K562 (cell line): Measurements from ENCODE around the gene ROR2. TPM values are rescaled to one million over a fixed set of nuclear protein-coding genes. Genes with fewer than 3 reads are reported as not detected.

Source experiments
- DPF2 ChIP-seq: fragments of 450-650 bp; IDR thresholded peaks from 2 replicates; pipeline ENCODE4 v1.6.1; 2016
- EHMT2 ChIP-seq: fragments of 450-650 bp; IDR thresholded peaks from 2 replicates; pipeline ENCODE4 v1.6.1; 2018; ENCODE audit warnings: antibody characterized with exemption
- ETV5 ChIP-seq: sonication (generic); formaldehyde crosslinking; IDR thresholded peaks from 2 replicates; pipeline ENCODE4 v1.4.0; 2020; ENCODE audit warnings: low read depth, mild to moderate bottlenecking, missing genetic modification reagents
- FOXM1 ChIP-seq, 2 experiments: fragments of 450-650 bp in 1 of 2; sonication (generic) in 1 of 2; formaldehyde crosslinking in 1 of 2; IDR thresholded peaks; 2 replicates each; pipeline versions ENCODE4 v1.6.1 to v1.9.0; 2017 to 2022; ENCODE audit warnings: low read depth in 2 of 2, mild to moderate bottlenecking in 2 of 2, missing genetic modification reagents in 1 of 2, moderate library complexity in 1 of 2
- HSF4 ChIP-seq: fragments of 250-450 bp; sonication (Bioruptor Pico); IDR thresholded peaks from 2 replicates; pipeline ENCODE4 v2.1.2; 2022; ENCODE audit warnings: mild to moderate bottlenecking, moderate library complexity, borderline replicate concordance
- IRF1 ChIP-seq: sonication (generic); formaldehyde crosslinking; IDR thresholded peaks from 2 replicates; pipeline ENCODE4 v1.8.0; 2022; ENCODE audit warnings: missing genetic modification reagents, mild to moderate bottlenecking, borderline replicate concordance
- MCM5 ChIP-seq: fragments of 450-650 bp; IDR thresholded peaks from 2 replicates; pipeline ENCODE4 v1.6.1; 2016; ENCODE audit warnings: low read depth
- MTA1 ChIP-seq: fragments of 450-650 bp; IDR thresholded peaks from 2 replicates; pipeline ENCODE4 v1.6.1; 2017; ENCODE audit warnings: borderline replicate concordance
- NR2C1 ChIP-seq, 2 experiments: fragments of 450-650 bp; IDR thresholded peaks; 2 replicates each; pipeline ENCODE4 v1.6.1; 2017; ENCODE audit warnings: mild to moderate bottlenecking in 2 of 2, antibody characterized with exemption in 1 of 2, inconsistent platforms in 1 of 2, missing compliant biosample characterization in 1 of 2, missing genetic modification characterization in 1 of 2
- PHB2 ChIP-seq: fragments of 450-650 bp; IDR thresholded peaks from 2 replicates; pipeline ENCODE4 v1.6.1; 2017; ENCODE audit warnings: low read depth
- RBFOX2 ChIP-seq: fragments of 200-400 bp; formaldehyde crosslinking; IDR thresholded peaks from 2 replicates; pipeline ENCODE4 v1.6.1; 2017; ENCODE audit warnings: low read depth, mild to moderate bottlenecking, low read length, moderate library complexity
- RBM34 ChIP-seq: fragments of 200-400 bp; formaldehyde crosslinking; IDR thresholded peaks from 2 replicates; pipeline ENCODE4 v1.6.1; 2018; ENCODE audit warnings: low read length, borderline replicate concordance; ENCODE audit not compliant: insufficient read depth
- SMAD4 ChIP-seq: fragments of 250-450 bp; sonication (Bioruptor Pico); conservative IDR thresholded peaks from 2 replicates; pipeline ENCODE4 v1.8.0; 2021; ENCODE audit warnings: inconsistent platforms, mild to moderate bottlenecking, moderate library complexity
- SPI1 ChIP-seq: IDR thresholded peaks from 2 replicates; pipeline ENCODE4 v1.6.1; 2011; ENCODE audit warnings: low read depth, low read length, control low read depth, borderline replicate concordance
- TAL1 ChIP-seq: fragments of 450-650 bp; IDR thresholded peaks from 2 replicates; pipeline ENCODE4 v1.6.1; 2016; ENCODE audit warnings: mild to moderate bottlenecking
- TCFL5 ChIP-seq: fragments of 250-450 bp; sonication (Bioruptor Pico); conservative IDR thresholded peaks from 2 replicates; pipeline ENCODE4 v1.6.1; 2021; ENCODE audit warnings: mild to moderate bottlenecking, moderate library complexity, matching md5 sums
- ZNF445 ChIP-seq: fragments of 250-450 bp; sonication (Bioruptor Pico); IDR thresholded peaks from 2 replicates; pipeline ENCODE4 v1.4.0; 2020; ENCODE audit warnings: low read depth, mild to moderate bottlenecking, moderate library complexity
- ZNF76 ChIP-seq: fragments of 250-450 bp; sonication (Bioruptor Pico); IDR thresholded peaks from 2 replicates; pipeline ENCODE4 v1.4.0; 2020; ENCODE audit warnings: mild to moderate bottlenecking, moderate library complexity, borderline replicate concordance
- ZSCAN32 ChIP-seq: fragments of 450-650 bp; formaldehyde crosslinking; IDR thresholded peaks from 2 replicates; pipeline ENCODE4 v1.4.0; 2020; ENCODE audit warnings: mild to moderate bottlenecking, moderate library complexity
- polyA plus RNA-seq, 8 experiments: library from polyadenylated mRNA; depleted of rRNA in 4 of 8; stranded (reverse) in 5 of 8; unstranded in 3 of 8; fragments of >200 nt; fragmentation: Nextera tagmentation in 2 of 8; fragmentation: Illumina TruSeq in 1 of 8; extraction: Ambion mirVana in 2 of 8; extraction: Trizol in 1 of 8; gene quantifications; 2 replicates each; pipeline versions ENCODE4 v1.2.1 to v1.2.3, GENCODE V29; 2011 to 2014; ENCODE audit warnings: inconsistent platforms in 1 of 8, missing spikeins in 1 of 8
- total RNA-seq, 7 experiments: library from RNA; depleted of rRNA in 6 of 7; stranded (reverse); fragments of >200 nt in 6 of 7; fragmentation: Illumina TruSeq in 2 of 7; extraction: Trizol in 2 of 7; gene quantifications; 2 replicates each; pipeline versions ENCODE4 v1.2.1 to v1.2.3, GENCODE V29; 2011 to 2021; ENCODE audit warnings: low replicate concordance in 1 of 7
- TF ChIP-seq, protein P1 (sequence below), 2 experiments: IDR thresholded peaks in 1 of 2; conservative IDR thresholded peaks in 1 of 2; 2 replicates each; pipeline ENCODE4 v1.6.1; 2016; ENCODE audit warnings: low read depth in 2 of 2, mild to moderate bottlenecking in 1 of 2, missing compliant biosample characterization in 1 of 2, missing genetic modification characterization in 1 of 2, moderate library complexity in 1 of 2
- TF ChIP-seq, protein P2 (sequence below): fragments of 250-450 bp; sonication (Bioruptor Pico); IDR thresholded peaks from 2 replicates; pipeline ENCODE4 v1.4.0; 2020; ENCODE audit warnings: mild to moderate bottlenecking

ROR2 gene
- total and polyA plus RNA-seq, 9 of the 15 experiments (the other 6 are each of a cell fraction or from before 2014, with no cell fraction given): 5.6 to 33.8 (median 15.3) TPM

DNA sequence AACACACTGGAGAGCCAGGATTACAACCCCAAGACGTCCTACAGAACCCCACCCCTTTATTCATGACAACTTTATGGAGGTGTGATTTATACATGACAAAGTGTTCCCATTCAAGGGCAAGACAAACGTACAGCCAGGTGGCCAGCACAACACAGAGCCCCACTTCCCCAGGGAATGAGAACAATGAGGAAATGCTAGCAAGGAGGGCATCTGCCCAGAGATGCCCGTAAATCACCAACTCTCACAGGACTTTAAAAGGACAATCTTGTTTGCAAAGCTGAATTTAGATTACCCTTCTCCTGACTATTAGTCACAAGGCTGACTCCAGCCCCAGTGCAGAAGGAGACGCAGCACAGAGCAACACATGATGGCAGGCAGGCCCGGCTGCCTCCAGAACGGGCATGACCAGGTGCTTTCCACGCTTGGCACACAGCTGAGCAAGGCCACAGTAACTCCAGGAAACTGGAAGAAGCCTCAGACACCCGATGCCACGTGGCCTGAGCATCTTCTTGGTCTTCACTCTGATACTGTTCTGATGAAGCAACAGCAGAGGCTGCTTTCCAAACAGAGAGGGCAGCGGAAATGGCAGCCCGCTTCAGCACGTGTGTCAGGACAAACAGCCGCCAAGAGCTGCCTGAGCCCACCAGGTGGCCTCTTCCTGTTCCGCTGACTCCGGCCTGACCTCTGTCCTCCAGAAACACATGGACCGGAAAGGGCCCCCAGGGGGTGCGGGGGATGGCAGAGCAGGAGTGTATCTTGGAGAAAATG lies 51.4 kb downstream of the ROR2 start (continued):
- TF ChIP-seq, protein P1, sequence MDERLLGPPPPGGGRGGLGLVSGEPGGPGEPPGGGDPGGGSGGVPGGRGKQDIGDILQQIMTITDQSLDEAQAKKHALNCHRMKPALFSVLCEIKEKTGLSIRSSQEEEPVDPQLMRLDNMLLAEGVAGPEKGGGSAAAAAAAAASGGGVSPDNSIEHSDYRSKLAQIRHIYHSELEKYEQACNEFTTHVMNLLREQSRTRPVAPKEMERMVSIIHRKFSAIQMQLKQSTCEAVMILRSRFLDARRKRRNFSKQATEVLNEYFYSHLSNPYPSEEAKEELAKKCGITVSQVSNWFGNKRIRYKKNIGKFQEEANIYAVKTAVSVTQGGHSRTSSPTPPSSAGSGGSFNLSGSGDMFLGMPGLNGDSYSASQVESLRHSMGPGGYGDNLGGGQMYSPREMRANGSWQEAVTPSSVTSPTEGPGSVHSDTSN (CRISPR knock-in tag; IDR thresholded peaks at IDR 0.05; ENCODE audit: low read depth): no peak
- TF ChIP-seq, protein P1 (tag; conservative IDR thresholded peaks at IDR 0.05; ENCODE audit: low read depth): peak; percentile 55
- TF ChIP-seq SPI1 (0 out of 2 replicates have a peak, but pooled peaks have one; percentile 33), MCM5 (no peak), SMAD4 (CRISPR knock-in tag) (peak; percentile 87), TCFL5 (CRISPR knock-in tag) (no peak), ZSCAN32 (CRISPR knock-in tag) (no peak), RBM34 (no peak), MTA1 (no peak), ETV5 (peak; percentile 97), EHMT2 (0 out of 2 replicates have a peak, but pooled peaks have one; percentile 19), ZNF445 (CRISPR knock-in tag) (no peak), HSF4 (CRISPR knock-in tag) (no peak), RBFOX2 (peak; percentile 75), ZNF76 (peak; percentile 44; the same call in 1 of the 2 replicates), NR2C1 (IDR thresholded peaks at IDR 0.05) (no peak), NR2C1 (tag; IDR thresholded peaks at IDR 0.05) (peak; percentile 94), PHB2 (0 out of 2 replicates have a peak, but pooled peaks have one; percentile 9), DPF2 (peak; percentile 38; the same call in 1 of the 2 replicates), FOXM1 (IDR thresholded peaks at IDR 0.05; ENCODE audit: low read depth) (no peak), FOXM1 (CRISPR knock-in tag; IDR thresholded peaks at IDR 0.05; ENCODE audit: low read depth) (no peak), IRF1 (no peak), TAL1 (peak; percentile 42; the same call in 1 of the 2 replicates)
- TF ChIP-seq, protein P2, sequence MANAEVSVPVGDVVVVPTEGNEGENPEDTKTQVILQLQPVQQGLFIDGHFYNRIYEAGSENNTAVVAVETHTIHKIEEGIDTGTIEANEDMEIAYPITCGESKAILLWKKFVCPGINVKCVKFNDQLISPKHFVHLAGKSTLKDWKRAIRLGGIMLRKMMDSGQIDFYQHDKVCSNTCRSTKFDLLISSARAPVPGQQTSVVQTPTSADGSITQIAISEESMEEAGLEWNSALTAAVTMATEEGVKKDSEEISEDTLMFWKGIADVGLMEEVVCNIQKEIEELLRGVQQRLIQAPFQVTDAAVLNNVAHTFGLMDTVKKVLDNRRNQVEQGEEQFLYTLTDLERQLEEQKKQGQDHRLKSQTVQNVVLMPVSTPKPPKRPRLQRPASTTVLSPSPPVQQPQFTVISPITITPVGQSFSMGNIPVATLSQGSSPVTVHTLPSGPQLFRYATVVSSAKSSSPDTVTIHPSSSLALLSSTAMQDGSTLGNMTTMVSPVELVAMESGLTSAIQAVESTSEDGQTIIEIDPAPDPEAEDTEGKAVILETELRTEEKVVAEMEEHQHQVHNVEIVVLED (CRISPR knock-in tag): no peak
